ENCODE measurements around the gene SMAD3.

Gene SMAD3

DNA sequence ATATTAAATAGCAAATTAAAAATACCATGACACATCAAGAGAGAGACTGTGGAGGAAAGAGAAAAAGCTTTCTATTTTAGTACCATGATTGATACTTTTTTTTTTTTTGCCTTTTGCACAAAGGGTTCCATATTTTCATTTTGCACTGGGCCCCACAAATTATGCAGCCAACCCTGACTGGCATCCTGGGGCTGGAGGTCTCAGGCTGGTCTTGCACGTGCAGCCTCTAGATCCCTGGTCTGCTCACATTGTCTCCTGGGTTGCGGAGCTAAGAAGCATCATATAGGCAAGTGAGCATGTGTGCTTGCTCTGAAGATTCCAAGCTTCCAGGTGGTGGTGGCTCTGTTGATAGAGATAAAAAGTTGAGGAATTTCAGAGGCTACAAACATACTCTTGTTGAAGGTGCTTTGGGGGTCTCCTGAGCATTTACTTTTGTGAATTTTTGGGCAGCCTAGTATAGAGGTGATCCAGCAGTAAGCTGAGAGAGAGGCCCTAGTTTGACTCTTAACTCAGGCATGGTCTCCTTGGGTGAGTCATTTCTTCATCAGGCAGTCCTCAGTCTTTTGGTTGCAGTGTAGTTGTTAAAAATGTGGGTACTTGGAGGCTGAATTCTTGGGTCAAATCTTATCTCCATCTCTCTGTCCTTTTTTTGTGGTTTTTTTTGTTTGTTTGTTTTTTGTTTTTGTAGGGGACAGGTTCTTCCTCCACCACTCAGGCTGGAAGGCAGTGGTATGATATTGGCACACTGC, 31.3 kb downstream of the SMAD3 start:
- DNase-seq (ENCODE audit: low read depth in 2 of 2), result no peak

DNA sequence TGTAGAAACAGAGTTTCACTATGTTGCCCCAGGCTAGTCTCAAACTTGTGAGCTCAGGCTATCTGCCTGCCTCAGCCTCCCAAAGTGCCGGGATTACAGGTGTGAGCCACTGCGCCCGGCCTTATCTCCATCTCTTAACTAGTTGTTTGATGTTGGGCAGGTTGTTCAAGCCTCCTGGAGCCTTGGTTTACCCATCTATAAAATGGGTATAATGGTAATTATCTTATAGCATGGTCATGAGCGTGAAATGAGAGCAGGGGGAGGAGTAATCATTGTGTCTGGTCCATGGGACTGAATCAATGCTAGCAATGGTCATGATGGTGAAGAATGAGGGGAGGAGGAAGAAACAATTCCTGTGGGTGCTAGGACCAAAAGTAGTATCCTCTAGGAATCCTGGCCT, 32.0 kb downstream of the SMAD3 start:
- no peak for DNase-seq (ENCODE audit: low read depth in 2 of 2)

DNA sequence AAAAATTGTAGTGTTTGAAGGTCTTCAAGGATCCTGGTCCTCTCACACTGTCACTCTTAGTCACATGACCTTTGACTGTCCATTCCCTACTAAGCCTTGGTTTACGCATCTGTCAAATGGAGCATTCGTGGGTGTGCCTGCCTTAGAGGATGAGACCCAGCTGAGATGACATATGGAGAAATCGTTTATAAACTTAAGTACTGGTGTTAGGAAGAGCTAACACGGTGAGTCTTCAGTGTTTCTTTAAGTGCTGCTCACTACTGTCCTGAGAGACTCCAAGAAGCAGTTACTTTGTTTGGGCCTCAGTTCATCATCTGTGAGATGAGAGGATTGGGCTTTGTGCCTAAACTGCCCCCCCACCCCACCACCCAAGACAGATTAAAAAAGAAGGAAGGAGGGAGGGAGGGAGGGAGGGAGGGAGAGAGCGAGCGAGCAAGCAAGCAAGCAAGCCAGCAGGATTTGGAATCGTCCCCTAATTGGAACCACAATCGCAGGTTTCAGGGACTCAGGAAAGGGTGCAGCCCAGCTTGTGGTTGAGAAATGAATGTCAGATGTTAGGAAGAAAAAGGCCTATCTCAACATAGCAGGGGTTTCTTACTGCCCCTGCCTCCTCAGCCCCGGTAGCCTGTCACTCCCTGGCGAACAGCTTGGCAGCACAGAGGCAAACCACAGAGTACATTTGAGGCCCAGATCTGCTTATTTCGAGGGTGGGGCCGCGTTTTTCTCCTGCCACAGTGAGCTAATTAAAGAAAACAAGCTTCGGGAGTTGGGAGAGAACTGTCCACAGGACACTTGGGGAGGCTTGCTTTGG, 32.7 kb downstream of the SMAD3 start:
- DNase-seq (ENCODE audit: low read depth in 2 of 2), result no peak

DNA sequence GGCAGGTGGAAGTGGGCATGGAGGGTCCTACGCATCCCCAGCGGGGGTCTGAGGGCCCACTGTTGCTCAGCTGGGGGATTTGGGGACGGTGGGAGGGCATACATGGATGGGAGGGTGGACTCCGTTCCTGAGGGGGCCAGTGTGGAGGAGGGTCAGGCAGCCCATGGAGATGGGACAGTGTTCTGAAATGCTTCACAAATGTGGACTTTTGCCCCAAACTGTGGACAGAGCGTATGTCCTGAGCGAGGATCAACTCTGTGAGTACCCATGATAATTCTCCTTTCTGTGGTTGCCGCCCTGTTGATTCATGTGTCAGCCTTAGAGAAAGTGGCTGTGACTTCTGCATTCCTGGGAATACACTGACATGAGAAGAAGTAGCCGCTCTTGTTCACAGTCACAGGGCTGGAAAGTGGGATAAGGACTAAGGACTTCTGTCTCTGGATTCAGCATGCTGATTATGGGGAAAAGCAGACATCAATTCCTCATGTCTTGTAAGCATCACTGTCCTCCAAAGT, 33.4 kb downstream of the SMAD3 start:
- DNase-seq (ENCODE audit: low read depth in 2 of 2), result no peak

DNA sequence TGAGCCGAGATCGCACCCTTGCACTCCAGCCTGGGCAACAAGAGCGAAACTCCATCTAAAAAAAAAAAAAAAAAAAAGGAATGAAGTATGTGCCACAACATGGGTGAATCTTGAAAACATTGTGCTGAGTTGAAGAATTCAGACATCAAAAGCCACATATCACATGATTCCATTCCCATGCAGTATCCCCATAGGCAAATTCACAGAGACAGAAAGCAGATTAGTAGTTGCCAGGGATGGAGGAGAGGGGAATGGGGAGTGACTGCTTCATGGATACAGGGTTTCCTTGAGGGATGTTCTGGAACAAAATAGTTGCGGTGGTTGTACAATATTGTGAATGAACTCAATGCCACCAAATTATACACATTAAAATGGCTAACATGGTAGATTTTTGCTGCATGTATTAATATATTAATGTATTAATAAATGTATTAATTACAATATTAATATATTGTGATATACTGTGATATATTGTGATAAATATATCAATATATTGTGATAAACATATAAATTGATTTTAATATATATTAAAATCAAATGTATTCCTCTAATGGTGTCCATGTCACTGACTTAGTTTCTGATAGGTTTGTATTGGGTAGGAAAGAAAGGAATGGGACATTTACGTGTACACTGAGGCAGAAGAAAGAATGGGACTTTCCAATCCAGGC, 34.9 kb downstream of the SMAD3 start:
- DNase-seq (ENCODE audit: low read depth in 2 of 2), result no peak

DNA sequence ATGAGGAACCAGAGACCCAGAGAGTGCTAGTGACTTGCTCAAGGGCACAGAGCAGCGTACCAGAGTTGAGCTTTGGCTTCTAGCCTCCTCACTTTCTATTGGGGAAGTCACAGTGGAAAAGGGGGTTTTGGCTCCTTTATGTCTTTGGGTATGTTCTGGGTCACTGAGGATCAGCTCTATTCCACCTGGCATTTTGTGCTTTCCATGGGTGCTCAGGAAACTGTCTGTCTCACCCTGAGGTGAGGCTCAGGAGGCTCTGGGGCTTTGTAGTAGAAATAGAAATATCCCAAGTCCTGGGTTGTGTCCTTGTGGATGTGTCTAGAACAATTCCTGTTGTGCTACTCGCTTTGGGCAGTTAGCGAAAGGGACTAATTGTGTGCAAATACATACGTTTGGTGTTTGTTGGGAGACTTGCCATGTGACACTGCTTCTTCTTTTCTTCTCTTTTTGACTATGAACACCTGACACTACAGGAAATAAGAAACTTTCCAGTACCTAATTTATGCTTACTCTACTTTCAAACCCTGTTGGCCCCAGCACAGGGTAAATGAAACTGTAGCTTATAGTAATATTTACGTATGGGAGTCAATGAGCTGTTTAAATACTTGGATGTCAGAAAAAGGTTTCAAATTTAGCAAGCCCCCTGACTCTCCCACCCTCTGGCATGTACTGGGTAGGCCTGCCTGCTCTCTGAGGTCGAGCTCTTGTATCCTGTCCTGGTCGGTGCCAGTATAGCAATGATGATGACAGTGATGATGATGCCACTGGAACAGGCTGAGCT, 35.6 kb downstream of the SMAD3 start:
- no peak for DNase-seq (ENCODE audit: low read depth in 2 of 2)

DNA sequence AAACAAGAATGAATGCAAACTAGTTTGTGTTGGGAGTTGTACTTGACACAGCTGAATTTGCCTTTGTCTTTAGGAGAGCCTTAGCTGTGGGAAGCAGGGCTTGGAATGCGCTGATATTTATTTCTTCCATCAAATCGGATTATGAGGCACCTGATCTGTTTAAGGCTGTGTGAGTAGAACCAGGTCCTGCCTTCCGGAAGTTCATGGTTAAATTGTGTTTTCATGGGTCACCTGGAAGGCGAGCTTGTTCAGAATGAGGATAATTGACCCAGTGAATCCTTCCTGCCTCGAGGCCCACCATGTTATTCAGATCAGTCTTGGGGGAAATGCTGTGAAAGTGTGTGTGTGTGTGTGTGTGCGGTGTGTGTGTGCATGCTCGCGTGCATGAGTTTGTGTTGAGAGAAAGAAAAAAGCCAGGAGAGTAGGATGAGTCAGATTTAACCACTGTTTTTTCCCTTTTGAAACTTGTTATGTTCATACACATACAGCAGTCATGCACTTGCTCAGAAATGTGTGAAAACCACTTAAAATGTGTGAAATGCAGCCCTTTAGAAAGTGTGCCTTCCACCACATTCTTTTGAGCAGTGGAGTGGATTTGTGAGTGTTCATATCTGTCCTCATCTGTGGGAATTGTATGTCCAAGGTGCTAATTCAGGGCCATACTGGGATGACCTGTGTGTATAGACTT, 36.7 kb downstream of the SMAD3 start:
- peak; percentile 30 to 41 for DNase-seq (ENCODE audit: low read depth in 2 of 2)

DNA sequence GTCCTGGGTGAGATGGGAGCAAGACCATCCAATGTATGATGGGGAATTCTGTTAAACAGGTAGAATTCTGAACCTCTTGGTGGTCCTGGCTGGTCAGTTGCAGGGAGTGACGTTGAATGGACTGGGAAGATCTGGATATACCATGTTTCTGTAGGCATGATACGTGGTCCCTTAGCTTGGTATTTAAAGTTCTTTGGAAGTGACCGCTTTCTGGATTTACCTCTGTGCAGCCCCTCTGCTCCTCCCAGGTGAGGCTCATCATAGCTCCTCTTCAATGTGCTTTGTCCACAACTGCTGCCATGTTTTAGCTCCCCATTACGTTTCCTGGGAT, 37.2 kb downstream of the SMAD3 start:
- no peak for DNase-seq (ENCODE audit: low read depth in 2 of 2)

DNA sequence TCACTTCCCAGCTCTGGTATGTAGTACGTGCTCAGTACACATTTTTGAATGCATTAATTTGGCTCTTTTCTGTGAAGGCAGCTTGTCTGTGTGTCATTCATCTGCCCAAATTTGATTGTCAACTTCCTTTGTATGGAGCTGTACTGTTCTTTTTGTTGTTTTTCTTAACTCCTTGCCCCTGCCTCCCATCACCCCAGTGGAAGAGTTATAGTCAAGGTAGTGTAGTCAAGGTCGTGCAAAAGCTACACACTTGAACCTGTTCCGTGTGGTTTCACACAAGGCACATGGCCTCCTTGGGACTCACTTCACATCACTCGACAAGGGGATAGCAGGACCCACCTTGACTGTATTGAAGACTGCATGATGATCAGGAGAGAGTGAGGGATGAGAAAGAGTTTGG, 37.6 kb downstream of the SMAD3 start:
- DNase-seq (ENCODE audit: low read depth in 2 of 2), result no peak

DNA sequence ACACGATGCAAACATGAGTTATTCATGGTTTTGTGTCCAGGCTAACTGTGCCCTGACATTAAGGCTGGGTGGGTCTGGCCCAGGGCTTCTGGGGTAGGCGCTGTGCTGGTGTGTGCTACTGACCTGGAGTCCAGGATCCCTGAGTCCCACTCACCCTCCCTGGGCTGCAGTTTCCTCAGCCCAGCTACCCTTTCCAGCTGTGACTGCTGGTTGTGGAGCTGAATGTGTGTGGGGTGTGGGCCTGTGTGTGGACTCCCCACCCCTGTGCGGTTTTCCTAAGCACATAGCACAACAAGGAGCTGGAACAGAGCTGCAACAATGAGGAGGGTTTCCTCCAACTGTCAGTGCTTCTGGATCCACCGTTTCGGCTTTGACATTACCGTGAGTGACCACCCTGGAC, 38.0 kb downstream of the SMAD3 start:
- DNase-seq (ENCODE audit: low read depth in 2 of 2), result no peak

DNA sequence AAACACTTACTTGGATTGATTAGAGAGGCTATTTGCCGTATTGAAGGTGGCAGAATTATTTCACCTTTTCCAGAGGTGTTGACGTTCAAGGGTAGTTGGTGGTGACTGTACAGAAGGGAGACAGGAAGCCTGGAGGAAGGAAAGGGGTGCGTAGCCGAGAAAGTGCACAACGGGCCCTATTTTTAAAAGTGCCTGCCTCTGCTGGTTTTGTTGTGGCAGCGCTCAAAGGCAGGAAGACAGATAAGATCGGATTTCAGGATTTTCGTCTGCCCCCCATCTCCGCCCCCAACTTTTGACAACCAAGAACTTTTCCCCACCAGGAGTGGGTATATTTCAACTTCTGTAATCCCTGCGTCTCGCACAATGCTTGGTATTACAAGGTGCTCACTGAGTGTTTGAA, 38.5 kb downstream of the SMAD3 start:
- no peak for DNase-seq (ENCODE audit: low read depth in 2 of 2)

DNA sequence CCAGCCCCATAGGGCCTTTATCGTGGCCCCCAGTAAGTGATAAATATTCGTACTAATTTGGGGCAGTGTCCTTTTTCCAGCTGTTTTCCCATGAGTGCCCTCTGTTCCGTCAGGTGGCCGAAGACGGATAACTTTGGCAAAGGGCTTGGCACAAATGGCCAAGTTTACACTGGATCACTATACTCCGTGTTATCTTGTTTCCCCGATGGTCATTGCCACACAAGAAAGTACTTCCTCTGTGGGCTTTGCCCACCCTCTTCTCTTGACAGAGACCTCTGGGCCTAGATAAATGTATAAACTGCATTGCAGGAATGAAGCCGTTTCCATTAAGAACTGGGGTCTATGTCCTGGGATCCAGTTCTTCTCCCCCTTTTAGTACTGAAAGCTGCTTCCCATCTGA, 39.1 kb downstream of the SMAD3 start:
- DNase-seq (ENCODE audit: low read depth in 2 of 2), result no peak

DNA sequence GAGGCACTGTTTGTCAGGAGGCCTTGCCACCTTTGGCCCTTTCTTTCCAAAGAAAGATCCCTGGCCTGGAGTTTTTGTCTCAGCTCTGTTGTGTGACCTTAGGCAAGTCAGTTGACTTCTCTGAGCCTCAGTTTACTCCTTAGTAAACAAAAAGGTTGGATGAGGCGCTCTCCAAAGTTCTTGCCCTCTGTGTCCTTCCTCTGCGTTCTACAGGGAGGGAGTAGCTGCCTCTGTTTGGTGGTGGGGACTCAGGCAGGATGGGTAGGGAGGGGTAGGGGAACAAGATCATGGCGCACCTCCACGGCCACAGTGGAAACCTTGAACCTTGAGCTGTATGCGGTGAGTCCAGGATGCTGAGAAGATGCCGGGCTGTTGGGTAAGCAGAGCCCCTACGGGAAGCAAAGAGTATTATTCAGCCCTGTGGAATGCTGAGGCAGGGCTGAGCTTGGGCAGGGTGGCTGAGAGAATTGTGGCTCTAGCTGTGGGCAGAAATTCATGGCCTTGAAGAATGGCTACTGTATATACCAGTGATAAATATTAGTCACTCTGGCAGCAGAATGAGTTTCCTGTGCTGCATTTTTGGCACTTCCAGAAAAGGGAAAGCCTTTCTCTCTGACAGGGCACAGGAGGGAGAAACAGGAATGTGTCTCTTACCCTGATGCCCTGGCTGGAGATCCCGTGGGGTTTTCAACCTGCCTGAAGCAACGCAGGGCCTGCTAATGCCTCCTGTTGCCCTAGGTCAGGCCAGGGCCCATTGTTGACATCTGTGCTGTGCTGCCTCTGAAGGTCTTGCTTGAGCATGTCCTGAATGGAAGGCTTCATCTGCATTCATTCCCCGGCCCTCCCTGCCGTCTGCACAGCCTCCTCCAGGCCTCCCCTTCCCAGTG, 39.9 kb downstream of the SMAD3 start:
- DNase-seq (ENCODE audit: low read depth in 2 of 2), result no peak

DNA sequence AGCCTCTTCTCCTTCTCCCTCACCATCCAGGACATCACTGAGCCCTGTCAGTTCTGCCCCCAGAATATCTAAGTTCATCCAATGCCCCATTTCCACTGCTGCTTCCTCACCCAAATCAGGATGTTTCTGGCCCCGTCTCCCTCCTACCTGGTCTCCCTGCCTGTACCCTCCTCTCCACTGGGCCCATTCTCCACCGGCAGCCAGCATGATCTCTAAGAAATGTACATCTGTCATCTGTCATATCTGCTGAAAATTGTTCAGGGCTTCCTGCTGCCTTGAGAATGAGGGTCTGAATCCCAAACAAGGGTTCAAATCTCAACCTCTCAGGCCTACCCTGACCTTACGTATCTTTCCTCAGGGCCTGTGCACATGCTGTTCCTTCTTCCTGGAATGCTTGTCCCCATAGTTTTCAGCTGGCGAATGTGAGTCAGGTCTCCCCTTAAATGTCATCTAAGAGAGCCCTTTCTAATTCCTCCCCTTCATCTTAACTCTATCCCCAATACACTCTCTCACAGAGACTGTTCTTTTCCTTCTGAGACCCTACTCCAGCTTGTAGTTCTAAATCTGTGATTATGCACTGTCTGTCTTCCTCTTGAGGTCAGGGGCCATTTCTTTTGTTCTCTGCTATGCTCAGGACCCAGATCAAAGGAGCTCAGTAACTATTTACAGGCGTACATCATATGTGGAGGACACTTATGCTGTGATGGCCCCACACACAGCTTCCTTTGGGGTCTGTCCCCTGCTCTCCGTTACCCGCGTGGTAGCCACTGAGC, 40.8 kb downstream of the SMAD3 start:
- no peak for DNase-seq (ENCODE audit: low read depth in 2 of 2)

DNA sequence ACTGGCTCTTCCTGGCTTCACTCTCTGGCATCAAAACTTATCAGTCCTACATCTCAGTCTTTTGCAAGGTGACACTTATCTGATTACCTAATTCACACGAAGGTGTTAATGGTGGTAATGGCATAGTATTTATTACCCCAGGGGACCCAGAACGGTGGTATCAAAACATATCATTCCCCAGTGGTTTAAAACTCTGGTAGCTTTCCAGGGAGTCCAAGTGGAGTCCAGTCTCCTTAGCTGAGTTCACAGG, 41.3 kb downstream of the SMAD3 start:
- no peak for DNase-seq (ENCODE audit: low read depth in 2 of 2)

DNA sequence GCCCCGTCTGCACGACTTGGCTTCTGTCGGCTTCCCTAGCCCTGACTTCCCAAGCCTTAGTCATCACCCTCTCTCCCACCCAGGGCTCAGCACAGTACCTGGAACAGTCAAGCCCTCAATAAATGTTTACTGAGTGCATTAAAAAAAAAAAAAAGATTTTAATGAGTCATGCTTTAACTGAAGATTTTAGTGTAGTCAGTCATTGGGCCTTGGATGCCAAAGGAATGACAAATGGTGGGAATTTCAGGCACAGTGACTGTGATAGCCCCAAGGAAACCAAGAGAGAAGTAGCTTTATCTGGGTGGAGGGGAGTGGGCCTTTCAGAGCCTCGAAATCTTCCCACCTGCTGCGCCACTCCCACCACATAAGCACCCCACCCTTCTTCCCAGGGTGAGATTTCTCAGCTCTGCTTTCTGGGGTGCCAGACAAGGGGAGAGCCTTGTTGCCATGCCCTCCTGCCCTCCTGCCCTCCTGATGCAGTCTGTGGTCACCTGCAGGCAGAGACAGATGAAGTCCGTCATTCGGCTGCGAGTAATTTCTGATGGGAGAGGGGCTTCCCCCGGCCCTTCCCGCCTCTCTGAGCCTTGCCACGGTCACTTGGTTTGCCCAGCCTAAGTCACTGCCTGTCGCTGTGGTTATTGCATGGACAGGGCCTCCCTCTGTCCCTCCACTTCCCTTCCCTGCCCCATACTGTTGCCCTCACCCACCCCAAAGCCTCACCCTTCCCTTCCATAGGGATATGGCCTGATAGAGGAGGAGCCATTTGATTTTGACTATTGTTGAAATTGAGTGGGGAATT, 41.8 kb downstream of the SMAD3 start:
- DNase-seq (ENCODE audit: low read depth in 2 of 2), result no peak

DNA sequence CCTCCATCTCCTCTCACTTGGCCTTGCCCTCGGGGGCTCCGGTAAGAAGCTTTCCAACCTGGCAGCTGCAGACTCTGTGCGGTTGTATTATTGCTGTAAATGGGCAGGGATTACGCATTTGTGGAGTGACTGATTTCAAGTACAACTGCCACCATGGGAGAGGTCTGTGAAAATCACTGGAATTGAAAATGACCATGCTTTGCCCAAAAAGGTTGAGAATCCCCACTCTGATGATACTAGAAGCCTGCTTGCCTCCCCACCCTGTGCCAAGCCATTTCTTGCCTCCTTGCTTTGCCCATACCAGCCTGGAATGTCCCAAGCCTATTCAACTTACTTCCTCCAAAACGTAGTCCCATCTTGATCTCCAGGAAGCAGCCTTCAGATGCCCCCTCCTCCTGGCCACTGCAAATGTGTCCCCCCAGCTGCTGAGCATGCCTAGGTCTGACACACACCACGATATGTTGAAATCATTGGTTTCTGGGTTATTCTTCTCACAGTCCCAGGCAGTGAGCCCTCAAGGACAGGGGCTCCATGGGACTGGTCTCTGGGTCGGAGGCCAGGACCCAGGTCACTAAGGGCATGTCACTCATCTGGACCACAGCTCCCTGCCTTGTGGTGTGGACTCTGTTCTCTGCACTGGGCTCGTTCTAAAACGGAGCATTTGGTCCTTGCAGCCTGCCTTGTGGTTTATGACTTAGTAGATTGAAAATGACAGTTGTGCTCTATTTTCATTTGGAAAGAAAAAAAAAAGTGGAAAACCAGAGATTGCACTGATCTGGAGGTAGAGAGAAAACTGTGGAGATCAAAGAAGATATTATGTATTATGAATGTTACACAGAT, 42.9 kb downstream of the SMAD3 start:
- no peak for DNase-seq (ENCODE audit: low read depth in 2 of 2)
